Ishikawa (cell line): ENCODE data around the gene ZNF157.

ENCODE experiments used
- EGR1 ChIP-seq: IDR thresholded peaks from 2 replicates; pipeline ENCODE4 v1.6.1; 2012
- MAX ChIP-seq: IDR thresholded peaks from 2 replicates; pipeline ENCODE4 v1.6.1; 2012
- ZBTB7A ChIP-seq: IDR thresholded peaks from 2 replicates; pipeline ENCODE4 v1.6.1; 2012; ENCODE audit warnings: low read depth

GRCh38 chrX:47430925-47431324 lies 60.5 kb downstream of the ZNF157 start:
- TF ChIP-seq EGR1 (no peak), MAX (no peak), ZBTB7A (no peak)
